Esophagus squamous epithelium (tissue), 5 donors: ENCODE data around the gene NAV2. TPM values are rescaled to one million over a fixed set of nuclear protein-coding genes. Genes with fewer than 3 reads are reported as not detected.

ENCODE experiments used
- DNase-seq: peaks from one replicate; lab custom pipeline; 2025; lab: John Stamatoyannopoulos, UW
- H3K27ac ChIP-seq, 4 donors: fragments of 200-600 bp; sonication (generic); one replicate each; pipeline ENCODE4 v1.5.1; 2016 to 2019; ENCODE audit warnings: mild to moderate bottlenecking in 1 of 4
- H3K27me3 ChIP-seq, 4 donors: fragments of 200-600 bp; sonication (generic); 1 replicate in 3 of 4; 2 replicates in 1 of 4; pipeline versions ENCODE4 v1.5.1 to v1.6.0; 2017 to 2021; ENCODE audit warnings: antibody characterized with exemption in 1 of 4
- H3K36me3 ChIP-seq, 3 donors: fragments of 200-600 bp; sonication (generic); one replicate each; pipeline ENCODE4 v1.5.1; 2016 to 2019
- H3K4me1 ChIP-seq, 3 donors: fragments of 200-600 bp; sonication (generic); one replicate each; pipeline ENCODE4 v1.5.1; 2017 to 2019
- H3K4me3 ChIP-seq, 4 donors: fragments of 200-600 bp; sonication (generic); 1 replicate in 3 of 4; 2 replicates in 1 of 4; pipeline ENCODE4 v1.5.1; 2016 to 2019; ENCODE audit warnings: mild to moderate bottlenecking in 2 of 4, moderate library complexity in 1 of 4
- H3K9me3 ChIP-seq, 3 donors: fragments of 200-600 bp; sonication (generic); one replicate each; pipeline ENCODE4 v1.5.1; 2016 to 2019
- CTCF ChIP-seq, 6 experiments: fragments of 450-650 bp in 4 of 6; fragments of 200-600 bp in 2 of 6; sonication (generic) in 2 of 6; IDR thresholded peaks; one replicate each; pipeline ENCODE4 v1.5.1; 2016 to 2019; ENCODE audit warnings: antibody characterized with exemption in 6 of 6, mild to moderate bottlenecking in 4 of 6, moderate library complexity in 4 of 6
- POLR2A ChIP-seq, 4 donors: fragments of 450-650 bp; IDR thresholded peaks; one replicate each; pipeline ENCODE4 v1.6.1; 2017; ENCODE audit warnings: antibody characterized with exemption in 4 of 4, mild to moderate bottlenecking in 4 of 4, moderate library complexity in 3 of 4
- WGBS, 2 donors: methylation state at CpG; one replicate each; pipeline ENCODE4 v1.1.5; 2018; 5-methylcytosine and 5-hydroxymethylcytosine counted together
- intact Hi-C: fragments of 100-400 bp; cut with DNase I; formaldehyde crosslinking; loops from one replicate; pipeline ENCODE4 v1.15.0; 2022
- total RNA-seq, 4 donors: library from RNA; depleted of rRNA; stranded (reverse); fragments of >200 nt; gene quantifications; one replicate each; pipeline ENCODE4 v1.1.0, GENCODE V29; 2016
- donor health status: DM: yes; HTN: yes; CAD: no.

The NAV2 gene
- total RNA-seq, 4 donors from 2014 or later = 4.9 to 19.1 (median 14.6) TPM

GRCh38 chr11:19874266-19874665, 161.6 kb downstream of the NAV2 start:
- peaks cover 0 to 62% (median 17%) of the 10 kb centered on the region in 3 donors for H3K4me1 ChIP-seq
- no peak for TF ChIP-seq POLR2A (IDR thresholded peaks at IDR 0.05)
- peak overlapping the region in 1 of 4 donors; percentile 10 for H3K27ac ChIP-seq
- intact Hi-C loops = no loop called here
- no peaks in the 10 kb centered on the region for H3K36me3 ChIP-seq
- H3K9me3 ChIP-seq = no peaks in the 10 kb centered on the region
- H3K4me3 ChIP-seq = no peak overlapping the region
- no peaks in the 10 kb centered on the region for H3K27me3 ChIP-seq
- no peak for DNase-seq

GRCh38 chr11:19876750-19877149, 164.1 kb downstream of the NAV2 start:
- H3K4me3 ChIP-seq = no peak overlapping the region
- intact Hi-C loops = no loop called here

GRCh38 chr11:19878520-19878919, 165.9 kb downstream of the NAV2 start:
- H3K27ac ChIP-seq = no peak overlapping the region
- TF ChIP-seq POLR2A (IDR thresholded peaks at IDR 0.05) = no peak
- no peak for TF ChIP-seq CTCF (IDR thresholded peaks at IDR 0.05)

More at GRCh38 chr11:19876750-19877149, 164.1 kb downstream of the NAV2 start:
- WGBS, 2 donors = 72 to 85% methylated on average over 1 of the region's 1 CpG
- Histone ChIP-seq H3K27me3 (no peaks in the 10 kb centered on the region), H3K4me1 (peaks cover 0 to 60% (median 24%) of the 10 kb centered on the region in 3 donors), H3K27ac (no peak overlapping the region), H3K9me3 (no peaks in the 10 kb centered on the region), H3K36me3 (peaks cover 0 to 12% (median 0%) of the 10 kb centered on the region in 3 donors)
- TF ChIP-seq CTCF (IDR thresholded peaks at IDR 0.05) (no peak), POLR2A (IDR thresholded peaks at IDR 0.05) (no peak)
- no peak for DNase-seq

GRCh38 chr11:19879307-19880087, 166.9 kb downstream of the NAV2 start:
- 28 to 39% methylated on average over 7 to 9 of the region's 16 CpGs for WGBS, 2 donors
- Histone ChIP-seq H3K36me3 (peaks cover 0 to 28% (median 0%) of the 10 kb centered on the region in 3 donors), H3K4me3 (no peak overlapping the region), H3K27me3 (no peaks in the 10 kb centered on the region), H3K27ac (no peak overlapping the region), H3K9me3 (no peaks in the 10 kb centered on the region), H3K4me1 (peaks cover 0 to 32% (median 13%) of the 10 kb centered on the region in 3 donors)
- DNase-seq = no peak
- TF ChIP-seq CTCF (IDR thresholded peaks at IDR 0.05) = no peak
- TF ChIP-seq POLR2A (IDR thresholded peaks at IDR 0.05) = no peak
- intact Hi-C loops = no loop called here

More at GRCh38 chr11:19878520-19878919, 165.9 kb downstream of the NAV2 start:
- intact Hi-C loops = no loop called here
- peaks cover 0 to 42% (median 21%) of the 10 kb centered on the region in 3 donors for H3K4me1 ChIP-seq
- WGBS, 2 donors = 53 to 55% methylated on average over 5 to 6 of the region's 6 CpGs
- H3K27me3 ChIP-seq = no peaks in the 10 kb centered on the region
- peaks cover 0 to 22% (median 0%) of the 10 kb centered on the region in 3 donors for H3K36me3 ChIP-seq
- H3K9me3 ChIP-seq = no peaks in the 10 kb centered on the region
- no peak overlapping the region for H3K4me3 ChIP-seq
- DNase-seq = no peak

GRCh38 chr11:19880088-19880345, 167.4 kb downstream of the NAV2 start:
- Histone ChIP-seq H3K27me3 (no peaks in the 10 kb centered on the region), H3K36me3 (peaks cover 0 to 32% (median 0%) of the 10 kb centered on the region in 3 donors), H3K4me3 (no peak overlapping the region), H3K4me1 (peaks cover 0 to 27% (median 13%) of the 10 kb centered on the region in 3 donors), H3K27ac (no peak overlapping the region), H3K9me3 (no peaks in the 10 kb centered on the region)
- DNase-seq = no peak
- TF ChIP-seq POLR2A (IDR thresholded peaks at IDR 0.05) = no peak
- TF ChIP-seq CTCF (IDR thresholded peaks at IDR 0.05) = no peak
- intact Hi-C loops = no loop called here
